Erythroblast (primary cell): ENCODE measurements around the gene C1orf141.

Experiments used
- GATA1 ChIP-seq: IDR thresholded peaks from 2 replicates; pipeline ENCODE4 v1.6.1; 2011; ENCODE audit warnings: low read depth, mild to moderate bottlenecking, control low read depth, low read length, moderate library complexity
- POLR2A ChIP-seq: IDR thresholded peaks from 2 replicates; pipeline ENCODE4 v1.6.1; 2011; ENCODE audit warnings: mild to moderate bottlenecking, low read length

GRCh38 chr1:67060811-67061218 lies 74.0 kb downstream of the C1orf141 start:
- TF ChIP-seq POLR2A: no peak
- no peak for TF ChIP-seq GATA1
